A549 (cell line): ENCODE measurements around the gene DIP2A.

Source experiments
- BHLHE40 ChIP-seq: IDR thresholded peaks from 2 replicates; pipeline ENCODE4 v1.6.1; 2012; ENCODE audit warnings: low read depth, low read length, inconsistent platforms
- CHD2 ChIP-seq: fragments of 150-350 bp; IDR thresholded peaks from 2 replicates; pipeline ENCODE4 v1.6.1; 2014; ENCODE audit warnings: low read length; ENCODE audit not compliant: partially characterized antibody
- CHD4 ChIP-seq: fragments of 200-600 bp; sonication (generic); IDR thresholded peaks from 2 replicates; pipeline ENCODE4 v1.6.1; 2016; ENCODE audit warnings: antibody characterized with exemption, mild to moderate bottlenecking, borderline replicate concordance
- MAFK ChIP-seq: fragments of 450-650 bp; IDR thresholded peaks from 2 replicates; pipeline ENCODE4 v1.6.1; 2014; ENCODE audit not compliant: partially characterized antibody
- NPAS2 ChIP-seq: fragments of 250-450 bp; sonication (Bioruptor Pico); IDR thresholded peaks from 2 replicates; pipeline ENCODE4 v1.8.0; 2022; ENCODE audit warnings: mild to moderate bottlenecking, moderate library complexity, borderline replicate concordance
- POLR2A ChIP-seq: IDR thresholded peaks from 2 replicates; pipeline ENCODE4 v1.6.1; 2012; ENCODE audit warnings: mild to moderate bottlenecking, low read length
- TF ChIP-seq, protein P1 (sequence below): fragments of >200 bp; sonication (Bioruptor Twin); formaldehyde crosslinking; IDR thresholded peaks from 3 replicates; pipeline ENCODE4 v1.5.1; 2016
- TF ChIP-seq, protein P2 (sequence below): fragments of 200-600 bp; sonication (generic); IDR thresholded peaks from 2 replicates; pipeline ENCODE4 v1.6.1; 2016; ENCODE audit warnings: antibody characterized with exemption, mild to moderate bottlenecking, moderate library complexity

GRCh38 chr21:46559291-46559983 lies 100.7 kb downstream of the DIP2A start:
- TF ChIP-seq POLR2A (no peak), CHD2 (no peak), NPAS2 (no peak), MAFK (no peak), BHLHE40 (no peak), CHD4 (no peak)
- TF ChIP-seq, protein P1, sequence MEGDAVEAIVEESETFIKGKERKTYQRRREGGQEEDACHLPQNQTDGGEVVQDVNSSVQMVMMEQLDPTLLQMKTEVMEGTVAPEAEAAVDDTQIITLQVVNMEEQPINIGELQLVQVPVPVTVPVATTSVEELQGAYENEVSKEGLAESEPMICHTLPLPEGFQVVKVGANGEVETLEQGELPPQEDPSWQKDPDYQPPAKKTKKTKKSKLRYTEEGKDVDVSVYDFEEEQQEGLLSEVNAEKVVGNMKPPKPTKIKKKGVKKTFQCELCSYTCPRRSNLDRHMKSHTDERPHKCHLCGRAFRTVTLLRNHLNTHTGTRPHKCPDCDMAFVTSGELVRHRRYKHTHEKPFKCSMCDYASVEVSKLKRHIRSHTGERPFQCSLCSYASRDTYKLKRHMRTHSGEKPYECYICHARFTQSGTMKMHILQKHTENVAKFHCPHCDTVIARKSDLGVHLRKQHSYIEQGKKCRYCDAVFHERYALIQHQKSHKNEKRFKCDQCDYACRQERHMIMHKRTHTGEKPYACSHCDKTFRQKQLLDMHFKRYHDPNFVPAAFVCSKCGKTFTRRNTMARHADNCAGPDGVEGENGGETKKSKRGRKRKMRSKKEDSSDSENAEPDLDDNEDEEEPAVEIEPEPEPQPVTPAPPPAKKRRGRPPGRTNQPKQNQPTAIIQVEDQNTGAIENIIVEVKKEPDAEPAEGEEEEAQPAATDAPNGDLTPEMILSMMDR: no peak
- TF ChIP-seq, protein P2, sequence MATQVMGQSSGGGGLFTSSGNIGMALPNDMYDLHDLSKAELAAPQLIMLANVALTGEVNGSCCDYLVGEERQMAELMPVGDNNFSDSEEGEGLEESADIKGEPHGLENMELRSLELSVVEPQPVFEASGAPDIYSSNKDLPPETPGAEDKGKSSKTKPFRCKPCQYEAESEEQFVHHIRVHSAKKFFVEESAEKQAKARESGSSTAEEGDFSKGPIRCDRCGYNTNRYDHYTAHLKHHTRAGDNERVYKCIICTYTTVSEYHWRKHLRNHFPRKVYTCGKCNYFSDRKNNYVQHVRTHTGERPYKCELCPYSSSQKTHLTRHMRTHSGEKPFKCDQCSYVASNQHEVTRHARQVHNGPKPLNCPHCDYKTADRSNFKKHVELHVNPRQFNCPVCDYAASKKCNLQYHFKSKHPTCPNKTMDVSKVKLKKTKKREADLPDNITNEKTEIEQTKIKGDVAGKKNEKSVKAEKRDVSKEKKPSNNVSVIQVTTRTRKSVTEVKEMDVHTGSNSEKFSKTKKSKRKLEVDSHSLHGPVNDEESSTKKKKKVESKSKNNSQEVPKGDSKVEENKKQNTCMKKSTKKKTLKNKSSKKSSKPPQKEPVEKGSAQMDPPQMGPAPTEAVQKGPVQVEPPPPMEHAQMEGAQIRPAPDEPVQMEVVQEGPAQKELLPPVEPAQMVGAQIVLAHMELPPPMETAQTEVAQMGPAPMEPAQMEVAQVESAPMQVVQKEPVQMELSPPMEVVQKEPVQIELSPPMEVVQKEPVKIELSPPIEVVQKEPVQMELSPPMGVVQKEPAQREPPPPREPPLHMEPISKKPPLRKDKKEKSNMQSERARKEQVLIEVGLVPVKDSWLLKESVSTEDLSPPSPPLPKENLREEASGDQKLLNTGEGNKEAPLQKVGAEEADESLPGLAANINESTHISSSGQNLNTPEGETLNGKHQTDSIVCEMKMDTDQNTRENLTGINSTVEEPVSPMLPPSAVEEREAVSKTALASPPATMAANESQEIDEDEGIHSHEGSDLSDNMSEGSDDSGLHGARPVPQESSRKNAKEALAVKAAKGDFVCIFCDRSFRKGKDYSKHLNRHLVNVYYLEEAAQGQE: no peak
